ENCODE data around the gene SPTBN4.

The SPTBN4 gene

GRCh38 chr19:40502081-40502480 lies 35.3 kb downstream of the SPTBN4 start:
- H3K4me3 ChIP-seq (ENCODE audit: low read length, poor library complexity, severe bottlenecking) = no peak overlapping the region
- H2AFZ ChIP-seq (ENCODE audit: low read length) = no peak overlapping the region
- no peaks in the 10 kb centered on the region for H3K27me3 ChIP-seq (ENCODE audit: insufficient read depth, low read length, poor library complexity, severe bottlenecking)
- no peaks in the 10 kb centered on the region for H4K20me1 ChIP-seq (ENCODE audit: insufficient read depth, low read length, poor library complexity, severe bottlenecking)
- no peaks in the 10 kb centered on the region for H3K79me2 ChIP-seq (ENCODE audit: insufficient read depth, low read length)
- no peaks in the 10 kb centered on the region for H3K4me1 ChIP-seq (ENCODE audit: insufficient read depth, low read length, poor library complexity, severe bottlenecking)
- no peaks in the 10 kb centered on the region for H3F3A ChIP-seq (ENCODE audit: low read depth)
- no peaks in the 10 kb centered on the region for H3K36me3 ChIP-seq (ENCODE audit: insufficient read depth, low read length)
- H3K4me2 ChIP-seq (ENCODE audit: low read depth, low read length, poor library complexity, severe bottlenecking) = no peak overlapping the region
- H3K9me3 ChIP-seq (ENCODE audit: insufficient read depth, low read depth, low read length) = no peaks in the 10 kb centered on the region
- no peak overlapping the region for H3K9ac ChIP-seq (ENCODE audit: low read depth, low read length, poor library complexity, severe bottlenecking)
- H3K9me2 ChIP-seq (replicated peaks; ENCODE audit: low read depth, low read length) = no peaks in the 10 kb centered on the region
- no peak for TF ChIP-seq EZH2phosphoT487 (IDR thresholded peaks at IDR 0.05; ENCODE audit: borderline replicate concordance)
- TF ChIP-seq CTCF (conservative IDR thresholded peaks at IDR 0.05; ENCODE audit: low read length) = no peak

GRCh38 chr19:40502647-40503319 lies 36.0 kb downstream of the SPTBN4 start:
- H3K79me2 ChIP-seq (ENCODE audit: insufficient read depth, low read length) = no peaks in the 10 kb centered on the region
- H3K9ac ChIP-seq (ENCODE audit: low read depth, low read length, poor library complexity, severe bottlenecking) = no peak overlapping the region
- no peaks in the 10 kb centered on the region for H3K9me2 ChIP-seq (replicated peaks; ENCODE audit: low read depth, low read length)
- TF ChIP-seq CTCF (conservative IDR thresholded peaks at IDR 0.05; ENCODE audit: low read length) (no peak), EZH2phosphoT487 (IDR thresholded peaks at IDR 0.05; ENCODE audit: borderline replicate concordance) (no peak)
- H4K20me1 ChIP-seq (ENCODE audit: insufficient read depth, low read length, poor library complexity, severe bottlenecking) = no peaks in the 10 kb centered on the region
- H3F3A ChIP-seq (ENCODE audit: low read depth) = no peaks in the 10 kb centered on the region
- no peaks in the 10 kb centered on the region for H3K9me3 ChIP-seq (ENCODE audit: insufficient read depth, low read depth, low read length)
- H3K4me2 ChIP-seq (ENCODE audit: low read depth, low read length, poor library complexity, severe bottlenecking) = no peak overlapping the region
- H2AFZ ChIP-seq (ENCODE audit: low read length) = no peak overlapping the region
- H3K36me3 ChIP-seq (ENCODE audit: insufficient read depth, low read length) = no peaks in the 10 kb centered on the region
- no peaks in the 10 kb centered on the region for H3K4me1 ChIP-seq (ENCODE audit: insufficient read depth, low read length, poor library complexity, severe bottlenecking)
- no peaks in the 10 kb centered on the region for H3K27me3 ChIP-seq (ENCODE audit: insufficient read depth, low read length, poor library complexity, severe bottlenecking)
- H3K4me3 ChIP-seq (ENCODE audit: low read length, poor library complexity, severe bottlenecking) = no peak overlapping the region

- H2AFZ ChIP-seq (ENCODE audit: low read length) = no peak overlapping the region
- H3K27me3 ChIP-seq (ENCODE audit: insufficient read depth, low read length, poor library complexity, severe bottlenecking) = no peaks in the 10 kb centered on the region
- H3K9me3 ChIP-seq (ENCODE audit: insufficient read depth, low read depth, low read length) = no peaks in the 10 kb centered on the region
- no peak overlapping the region for H3K4me2 ChIP-seq (ENCODE audit: low read depth, low read length, poor library complexity, severe bottlenecking)
- H3F3A ChIP-seq (ENCODE audit: low read depth) = no peaks in the 10 kb centered on the region
- H3K4me3 ChIP-seq (ENCODE audit: low read length, poor library complexity, severe bottlenecking) = no peak overlapping the region
- TF ChIP-seq EZH2phosphoT487 (IDR thresholded peaks at IDR 0.05; ENCODE audit: borderline replicate concordance) = no peak
- no peak for TF ChIP-seq CTCF (conservative IDR thresholded peaks at IDR 0.05; ENCODE audit: low read length)
- H3K4me1 ChIP-seq (ENCODE audit: insufficient read depth, low read length, poor library complexity, severe bottlenecking) = no peaks in the 10 kb centered on the region
- no peaks in the 10 kb centered on the region for H3K79me2 ChIP-seq (ENCODE audit: insufficient read depth, low read length)
- H3K9me2 ChIP-seq (replicated peaks; ENCODE audit: low read depth, low read length) = no peaks in the 10 kb centered on the region
- no peaks in the 10 kb centered on the region for H3K36me3 ChIP-seq (ENCODE audit: insufficient read depth, low read length)
- no peak overlapping the region for H3K9ac ChIP-seq (ENCODE audit: low read depth, low read length, poor library complexity, severe bottlenecking)
- H4K20me1 ChIP-seq (ENCODE audit: insufficient read depth, low read length, poor library complexity, severe bottlenecking) = no peaks in the 10 kb centered on the region
Observed at GRCh38 chr19:40503320-40503695, 36.5 kb downstream of the SPTBN4 start.

Data from Loucy (cell line).